CD4-positive, alpha-beta T cell treated with Interleukin-6 at 100 ng/mL for 8 hours (primary cell): ENCODE measurements around the gene NOTCH4.

ENCODE experiments used
- DNase-seq: peaks from one replicate; pipeline ENCODE4 v3.0.0-alpha.2; 2020; ENCODE audit warnings: mixed read lengths, low spot score

NOTCH4 gene

GRCh38 chr6:32163559-32164258 lies 60.2 kb downstream of the NOTCH4 start:
- DNase-seq, result no peak

DNA sequence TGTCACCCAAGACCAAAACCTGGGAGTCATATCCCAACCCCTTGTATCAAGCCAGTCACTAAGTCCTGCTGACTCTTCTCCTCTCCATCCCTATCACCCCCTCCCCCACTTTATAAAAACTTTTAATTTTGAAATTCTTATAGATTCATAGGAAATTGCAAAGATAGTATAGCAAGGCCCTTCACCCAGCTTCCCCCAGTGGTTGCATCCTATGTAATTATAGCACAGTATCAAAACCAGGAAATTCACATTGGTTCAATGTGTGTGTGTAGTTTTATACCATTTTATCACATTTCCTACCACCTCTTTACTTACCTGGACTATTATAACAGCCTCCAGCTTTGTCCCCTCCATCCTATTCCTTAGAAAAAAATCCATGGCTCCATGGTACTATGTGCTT lies 65.8 kb downstream of the NOTCH4 start:
- DNase-seq, result no peak

DNA sequence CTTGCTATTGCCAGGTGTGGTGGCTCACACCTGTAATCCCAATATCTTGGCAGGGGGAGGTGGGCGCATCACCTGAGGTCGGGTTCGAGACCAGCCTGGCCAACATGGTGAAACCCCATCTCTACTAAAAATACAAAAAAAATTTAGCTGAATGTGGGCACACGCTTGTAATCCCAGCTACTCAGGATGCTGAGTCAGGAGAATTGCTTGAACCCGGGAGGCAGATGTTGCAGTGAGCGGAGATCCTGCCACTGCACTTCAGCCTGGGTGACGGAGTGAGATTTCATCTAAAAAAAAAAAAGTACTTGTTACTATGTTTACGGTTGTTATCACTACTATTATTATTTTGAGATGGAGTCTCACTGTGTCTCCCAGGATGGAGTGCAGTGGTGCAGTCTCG lies 67.0 kb downstream of the NOTCH4 start:
- no peak for DNase-seq

DNA sequence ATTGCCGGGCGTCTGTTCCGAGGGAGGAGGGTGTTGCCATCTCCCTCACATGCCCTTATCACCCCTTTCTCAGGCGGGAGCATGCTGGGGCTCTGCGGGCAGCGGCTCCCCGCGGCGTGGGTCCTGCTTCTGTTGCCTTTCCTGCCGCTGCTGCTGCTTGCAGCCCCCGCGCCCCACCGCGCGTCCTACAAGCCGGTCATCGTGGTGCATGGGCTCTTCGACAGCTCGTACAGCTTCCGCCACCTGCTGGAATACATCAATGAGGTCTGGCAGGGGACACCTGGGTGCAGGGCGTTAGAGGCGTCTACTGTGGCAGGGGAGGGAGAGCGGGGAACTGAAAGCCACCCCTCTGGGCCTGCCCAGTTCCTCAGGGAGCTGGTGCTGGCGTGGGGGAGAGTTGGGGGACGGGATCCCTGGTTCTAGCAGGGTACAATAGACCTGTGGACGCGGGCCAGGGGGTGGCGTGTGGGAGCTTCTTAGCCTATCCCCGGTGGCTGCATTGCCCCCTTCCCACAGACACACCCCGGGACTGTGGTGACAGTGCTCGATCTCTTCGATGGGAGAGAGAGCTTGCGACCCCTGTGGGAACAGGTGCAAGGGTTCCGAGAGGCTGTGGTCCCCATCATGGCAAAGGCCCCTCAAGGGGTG lies 69.2 kb downstream of the NOTCH4 start:
- DNase-seq, result peak; percentile 73

DNA sequence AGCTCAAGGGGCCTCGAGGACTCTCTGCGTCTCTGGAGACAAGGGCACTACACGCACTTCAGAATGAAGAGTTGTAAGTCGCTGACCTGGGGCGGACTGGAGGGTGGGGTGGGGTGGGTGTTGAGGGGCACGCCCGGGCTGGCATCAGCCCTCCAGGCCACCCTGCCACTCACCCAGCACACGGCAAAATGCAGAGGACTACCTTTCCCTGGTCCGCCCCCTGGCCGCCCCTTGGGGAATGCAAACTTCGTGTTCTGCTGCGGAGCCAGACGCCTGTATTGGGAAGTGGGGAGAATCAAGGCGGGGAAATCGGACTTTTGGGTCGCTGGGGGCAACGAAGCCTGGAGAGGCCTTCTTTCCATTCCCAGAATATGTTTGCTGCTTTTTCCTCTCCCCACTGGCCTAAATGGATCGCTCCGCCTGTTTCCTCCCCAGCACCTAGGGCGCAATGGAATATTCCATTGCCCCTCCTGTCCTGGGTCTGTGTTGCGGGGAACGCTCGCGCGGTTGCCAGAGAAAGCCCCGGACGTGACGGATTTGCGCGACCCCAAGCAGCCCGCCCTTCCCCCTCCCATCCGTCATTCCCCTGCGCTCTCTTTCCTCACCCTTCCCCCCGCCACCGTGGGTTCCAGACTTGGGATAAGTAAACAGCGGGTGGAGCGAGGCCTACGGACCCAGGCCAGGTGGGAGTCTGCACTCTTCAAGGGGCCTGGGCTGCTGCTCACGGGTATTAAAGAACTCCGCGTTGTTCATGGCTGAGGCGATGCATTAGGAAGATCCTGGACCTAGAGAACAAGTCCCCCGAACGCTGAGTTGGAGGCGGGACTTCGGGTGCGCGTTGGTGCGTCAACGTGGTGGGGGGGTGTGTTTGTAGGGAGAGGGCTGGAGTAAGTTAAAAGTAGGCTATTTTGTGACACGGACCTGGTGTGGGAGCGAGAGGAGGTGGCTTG lies 70.0 kb downstream of the NOTCH4 start, which contains the start of gene PPT2:
TSS of gene PPT2 (plus strand) at position 578 of the 950 bp plus-strand sequence. CDS start 454 bp downstream, outside the sequence.
- DNase-seq, result peak; percentile 63

GRCh38 chr6:32152769-32153563 lies 70.9 kb downstream of the NOTCH4 start:
- DNase-seq, result no peak

GRCh38 chr6:32151863-32152768 lies 71.8 kb downstream of the NOTCH4 start, which contains the start of gene PRRT1:
Gene PRRT1, minus strand, starts transcription at chr6:32151939. Its CDS starts 112 bp downstream, at chr6:32151827.
- no peak for DNase-seq

- no peak for DNase-seq
Measured at GRCh38 chr6:32151181-32151862, 72.5 kb downstream of the NOTCH4 start.

- DNase-seq, result no peak
Measured at GRCh38 chr6:32149932-32150870, 73.7 kb downstream of the NOTCH4 start.

GRCh38 chr6:32149092-32149755 lies 74.6 kb downstream of the NOTCH4 start:
- no peak for DNase-seq

DNA sequence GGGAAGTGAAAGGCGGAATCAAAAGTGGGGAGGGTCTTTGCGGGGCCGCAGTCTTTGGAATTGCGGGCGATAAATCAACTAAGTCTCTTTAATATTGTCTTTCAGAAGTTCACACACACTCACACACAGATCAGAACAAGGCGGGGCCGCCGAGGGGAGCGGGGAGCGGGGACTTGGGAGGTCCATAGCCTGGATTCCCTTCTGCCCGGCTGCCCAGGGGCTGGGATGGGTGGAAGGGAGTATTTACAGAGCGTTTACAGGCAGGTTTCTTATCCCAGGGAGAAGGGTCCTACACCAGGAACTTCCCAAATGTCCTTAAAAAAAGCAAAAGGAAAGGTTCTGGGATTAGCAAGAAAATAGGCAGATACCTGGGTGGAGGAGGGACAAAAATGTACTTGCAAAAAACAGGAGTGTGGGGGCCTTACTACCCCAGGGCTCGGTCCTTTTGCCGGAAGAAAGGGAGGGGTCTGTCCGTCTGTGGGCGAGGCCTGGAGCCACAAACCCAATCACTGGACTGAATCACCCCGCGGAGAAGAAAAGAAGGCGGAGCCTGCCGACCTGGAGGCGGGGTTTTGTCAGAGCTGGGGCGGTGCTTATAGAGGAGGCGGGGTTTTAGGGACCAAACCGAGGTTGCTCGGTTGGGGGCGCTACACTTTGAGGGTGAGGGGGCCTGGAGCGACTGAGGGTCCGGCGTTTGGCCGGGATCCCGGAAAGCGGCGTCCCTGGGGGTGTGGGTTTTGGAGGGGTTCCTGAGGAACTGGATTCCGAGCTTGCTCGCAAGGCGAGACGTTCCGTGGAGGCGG lies 75.4 kb downstream of the NOTCH4 start:
- peak; percentile 57 for DNase-seq

DNA sequence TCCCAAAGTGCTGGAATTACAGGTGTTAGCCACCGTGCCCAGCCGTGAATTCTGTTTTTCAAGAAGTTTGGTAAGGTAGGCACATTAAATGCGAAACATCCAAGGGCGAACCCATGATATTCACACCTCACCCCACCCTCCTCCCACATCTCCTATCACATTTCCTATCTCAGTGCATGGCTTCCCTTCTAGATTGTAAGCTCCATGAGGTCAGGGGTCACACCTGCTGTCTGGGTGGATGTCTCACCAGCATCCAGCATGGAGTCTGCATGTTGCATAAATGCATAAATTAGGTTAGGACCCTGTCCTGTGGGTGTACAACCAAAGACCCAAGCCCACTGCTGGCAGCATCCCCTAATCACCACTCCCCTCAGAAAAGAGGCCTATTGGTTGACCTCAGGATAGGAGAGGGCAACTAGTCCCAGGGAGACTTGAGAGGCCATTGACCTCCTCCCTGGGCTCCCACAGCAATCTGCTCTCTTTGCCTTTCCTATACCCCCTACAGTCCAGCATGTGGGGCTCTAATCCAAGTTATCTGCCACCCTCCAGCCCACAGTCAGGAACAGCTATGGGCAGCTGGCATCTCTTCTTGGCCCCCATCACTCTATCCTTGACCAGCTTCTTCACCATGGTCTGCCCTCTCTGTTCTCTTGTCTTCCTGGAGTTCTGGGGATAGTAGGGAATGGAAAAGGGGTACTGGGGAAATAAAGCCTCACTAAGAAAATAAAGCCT lies 76.3 kb downstream of the NOTCH4 start:
- DNase-seq, result no peak

DNA sequence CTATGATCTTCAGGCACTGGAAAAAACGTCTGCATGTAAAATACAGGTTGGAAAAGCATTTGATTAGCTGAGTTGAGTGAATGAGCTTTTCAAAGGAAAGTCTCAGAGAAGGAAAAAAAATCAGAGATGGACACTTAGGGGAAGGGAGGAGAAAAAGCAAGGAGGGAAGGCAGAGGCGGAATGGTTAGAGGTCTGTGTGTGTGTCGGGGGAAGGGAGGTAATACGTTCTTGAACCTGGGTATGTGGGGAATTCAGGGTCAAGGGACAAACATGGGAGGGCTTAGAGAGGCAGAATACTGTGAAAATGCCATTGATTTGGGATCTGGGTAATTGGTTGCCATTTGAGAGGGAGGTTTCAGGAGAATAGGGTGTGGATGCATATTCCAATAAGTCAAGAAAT lies 77.2 kb downstream of the NOTCH4 start:
- DNase-seq, result no peak

DNA sequence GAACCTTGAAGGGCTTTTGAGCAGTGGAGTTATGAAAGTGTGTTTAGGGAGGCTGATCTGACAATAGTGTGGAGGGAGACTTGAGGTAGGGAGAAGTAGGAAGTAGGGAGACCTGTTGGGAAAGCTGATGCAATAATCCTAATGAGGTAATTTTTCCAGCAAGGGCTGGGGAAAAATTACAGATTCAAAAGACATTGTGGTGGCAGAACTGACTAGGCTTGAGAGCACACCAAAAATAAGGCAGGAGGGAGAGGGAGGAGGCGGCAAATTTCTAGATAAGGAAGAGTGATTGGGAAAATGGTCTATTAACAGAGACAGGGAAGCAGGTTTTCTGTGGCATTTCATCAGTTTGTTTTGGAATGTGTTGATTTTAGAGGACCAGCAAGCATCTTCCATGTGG lies 77.6 kb downstream of the NOTCH4 start:
- no peak for DNase-seq
